NT2/D1 (cell line): ENCODE results near the gene LRRC27.

ENCODE experiments used
- SUZ12 ChIP-seq: IDR thresholded peaks from 2 replicates; pipeline ENCODE4 v1.6.1; 2011; ENCODE audit not compliant: insufficient read length, insufficient read depth; ENCODE audit errors: extremely low read depth
- ZNF274 ChIP-seq: IDR thresholded peaks from 2 replicates; pipeline ENCODE4 v1.6.1; 2011; ENCODE audit warnings: mild to moderate bottlenecking, low read depth, low read length

DNA sequence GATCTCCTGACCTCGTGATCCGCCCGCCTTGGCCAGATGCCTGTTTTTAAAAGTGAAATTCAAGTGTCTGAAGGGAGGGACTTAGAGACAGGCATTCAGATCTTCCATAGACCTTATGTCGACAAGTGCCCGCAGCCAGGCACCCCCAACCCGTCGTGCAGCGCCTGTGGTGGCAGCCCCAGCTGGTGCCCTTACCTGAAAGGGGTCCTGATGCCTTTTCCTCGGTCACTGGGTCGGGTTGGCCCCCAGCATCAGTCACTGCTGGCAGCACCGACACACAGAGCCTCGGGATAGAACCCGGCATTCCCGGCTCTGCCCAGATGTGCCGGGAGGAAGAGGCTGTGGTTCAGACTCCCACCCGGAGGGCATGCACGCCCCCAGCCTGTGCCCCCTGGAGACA, 23.3 kb downstream of the LRRC27 start:
- TF ChIP-seq SUZ12 (no peak), ZNF274 (no peak)
